ENCODE data around the gene KXD1. TPM values are rescaled to one million over a fixed set of nuclear protein-coding genes. Genes with fewer than 3 reads are reported as not detected.

Gene KXD1
- total and polyA plus RNA-seq, 10 of the 15 experiments (the other 5 are each of a cell fraction or from before 2014, with no cell fraction given), result 27.5 to 209 (median 129) TPM

DNA sequence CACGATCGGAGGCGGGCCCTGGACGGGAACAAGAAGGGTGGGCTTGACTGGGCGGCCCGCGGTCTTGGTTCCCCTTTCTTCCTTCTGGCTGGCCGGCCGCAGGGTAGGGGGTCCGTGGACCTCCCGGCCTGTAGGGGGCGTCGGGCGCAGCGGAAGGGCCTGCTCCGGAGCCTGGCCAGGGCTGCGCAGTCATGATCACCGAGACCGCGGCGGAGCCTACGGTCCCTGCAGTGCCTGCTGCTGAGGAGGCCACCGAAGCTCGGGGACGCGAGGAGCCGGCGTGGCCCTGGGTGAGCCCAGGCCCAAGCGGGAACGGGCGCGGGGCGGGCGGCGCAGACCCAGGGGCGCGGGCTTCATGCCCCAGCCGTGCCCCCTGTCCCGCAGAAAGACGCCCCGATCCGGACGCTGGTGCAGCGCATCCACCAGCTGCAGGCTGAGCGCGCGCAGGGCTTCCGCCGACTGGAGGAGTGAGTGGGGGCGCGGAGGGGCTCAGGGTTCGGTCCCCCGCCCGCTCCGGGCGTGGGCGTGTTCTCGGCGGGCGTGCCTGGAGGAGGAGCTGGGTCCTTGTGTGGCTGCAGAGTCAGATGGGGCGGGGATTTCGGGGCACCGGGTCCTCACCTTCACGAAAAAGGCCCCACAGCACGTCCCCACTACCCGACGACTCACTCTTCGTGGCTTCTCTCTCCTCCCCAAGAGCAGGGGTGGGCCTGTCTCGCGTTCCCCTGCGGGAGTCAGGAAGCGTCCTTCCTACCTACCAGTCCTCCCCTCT is 31.1 kb downstream of the KXD1 start, which contains the start of gene REX1BD (continued):
- TF ChIP-seq E4F1 (IDR thresholded peaks at IDR 0.05; ENCODE audit: borderline replicate concordance, partially characterized antibody) (no peak), PBX3 (IDR thresholded peaks at IDR 0.05; ENCODE audit: insufficient replicate concordance, low read depth, low read length) (no peak), BMI1 (IDR thresholded peaks at IDR 0.05; ENCODE audit: borderline replicate concordance) (no peak), CHD4 (IDR thresholded peaks at IDR 0.05) (no peak), CHD2 (IDR thresholded peaks at IDR 0.05; ENCODE audit: borderline replicate concordance, low read depth, low read length) (peak; percentile 50; the same call in 1 of the 2 replicates), ATF2 (IDR thresholded peaks at IDR 0.05; ENCODE audit: low read length) (no peak), ZNF384 (IDR thresholded peaks at IDR 0.05; ENCODE audit: borderline replicate concordance, low read depth, low read length) (no peak), YY1 (IDR thresholded peaks at IDR 0.05; ENCODE audit: low read depth, low read length) (peak; percentile 59; the same call in 1 of the 2 replicates), ESRRA (IDR thresholded peaks at IDR 0.05; ENCODE audit: low read length) (no peak), RBBP5 (conservative IDR thresholded peaks at IDR 0.05) (no peak), MYC (IDR thresholded peaks at IDR 0.05; ENCODE audit: insufficient read depth, insufficient read length, insufficient replicate concordance, low read length, severe bottlenecking) (no peak)
- TF ChIP-seq, protein P1, sequence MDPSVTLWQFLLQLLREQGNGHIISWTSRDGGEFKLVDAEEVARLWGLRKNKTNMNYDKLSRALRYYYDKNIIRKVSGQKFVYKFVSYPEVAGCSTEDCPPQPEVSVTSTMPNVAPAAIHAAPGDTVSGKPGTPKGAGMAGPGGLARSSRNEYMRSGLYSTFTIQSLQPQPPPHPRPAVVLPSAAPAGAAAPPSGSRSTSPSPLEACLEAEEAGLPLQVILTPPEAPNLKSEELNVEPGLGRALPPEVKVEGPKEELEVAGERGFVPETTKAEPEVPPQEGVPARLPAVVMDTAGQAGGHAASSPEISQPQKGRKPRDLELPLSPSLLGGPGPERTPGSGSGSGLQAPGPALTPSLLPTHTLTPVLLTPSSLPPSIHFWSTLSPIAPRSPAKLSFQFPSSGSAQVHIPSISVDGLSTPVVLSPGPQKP (IDR thresholded peaks at IDR 0.05; ENCODE audit: low read depth, low read length), result peak; percentile 78
